Uterus (tissue), 4 donors: ENCODE measurements around the gene VWA3B. TPM values are rescaled to one million over a fixed set of nuclear protein-coding genes. Genes with fewer than 3 reads are reported as not detected.

ENCODE experiments used
- DNase-seq, 2 donors: peaks; one replicate each; pipeline ENCODE4 v3.0.0-alpha.2; 2019 to 2020
- H3K27ac ChIP-seq, 2 donors: fragments of 200-600 bp; sonication (generic); 1 replicate in 1 of 2; 2 replicates in 1 of 2; pipeline ENCODE4 v1.5.1; 2016 to 2018
- H3K27me3 ChIP-seq, 2 donors: fragments of 200-600 bp; sonication (generic); one replicate each; pipeline ENCODE4 v1.5.1; 2018 to 2019; ENCODE audit warnings: control low read depth in 1 of 2
- H3K36me3 ChIP-seq, 2 donors: fragments of 200-600 bp; sonication (generic); one replicate each; pipeline ENCODE4 v1.5.1; 2019; ENCODE audit warnings: control low read depth in 1 of 2
- H3K4me1 ChIP-seq, 2 donors: fragments of 200-600 bp; sonication (generic); one replicate each; pipeline ENCODE4 v1.5.1; 2018 to 2019; ENCODE audit warnings: control low read depth in 1 of 2
- H3K4me3 ChIP-seq, 2 donors: fragments of 200-600 bp; sonication (generic); 1 replicate in 1 of 2; 2 replicates in 1 of 2; pipeline ENCODE4 v1.5.1; 2018 to 2019; ENCODE audit warnings: mild to moderate bottlenecking in 1 of 2
- H3K9me3 ChIP-seq, 2 donors: fragments of 200-600 bp; sonication (generic); one replicate each; pipeline ENCODE4 v1.5.1; 2019; ENCODE audit warnings: control low read depth in 1 of 2
- CTCF ChIP-seq, 4 experiments: fragments of 200-600 bp in 2 of 4; fragments of 450-650 bp in 2 of 4; sonication (generic) in 2 of 4; IDR thresholded peaks; one replicate each; pipeline ENCODE4 v1.5.1; 2016 to 2019; ENCODE audit warnings: antibody characterized with exemption in 4 of 4, mild to moderate bottlenecking in 2 of 4, moderate library complexity in 1 of 4
- POLR2A ChIP-seq, 2 donors: fragments of 450-650 bp; IDR thresholded peaks; one replicate each; pipeline ENCODE4 v1.6.1; 2016; ENCODE audit warnings: antibody characterized with exemption in 2 of 2, mild to moderate bottlenecking in 1 of 2, moderate library complexity in 1 of 2
- intact Hi-C: fragments of 100-400 bp; cut with DNase I; formaldehyde crosslinking; loops from one replicate; pipeline ENCODE4 v1.15.1; 2023; ENCODE audit warnings: low total_unique reads
- total RNA-seq, 4 donors: library from RNA; depleted of rRNA in 3 of 4; stranded (reverse); fragments of >200 nt in 3 of 4; gene quantifications; one replicate each; pipeline versions ENCODE4 v1.1.0 to v1.2.4, GENCODE V29; 2014 to 2023
- donor health status: DM: yes; HTN: yes; CAD: no.

Gene VWA3B
- total RNA-seq, 4 donors from 2014 or later = 0.98 to 2.1 TPM; not detected in 2

GRCh38 chr2:98324181-98324580 is 237.2 kb downstream of the VWA3B start:
- intact Hi-C loops = no loop called here
- H3K4me1 ChIP-seq = no peaks in the 10 kb centered on the region
- no peaks in the 10 kb centered on the region for H3K9me3 ChIP-seq
- no peaks in the 10 kb centered on the region for H3K36me3 ChIP-seq
- no peak for DNase-seq
- H3K27ac ChIP-seq = no peak overlapping the region
- H3K27me3 ChIP-seq = no peaks in the 10 kb centered on the region
- no peak for TF ChIP-seq POLR2A (IDR thresholded peaks at IDR 0.05)
- no peak for TF ChIP-seq CTCF (IDR thresholded peaks at IDR 0.05)
- no peak overlapping the region for H3K4me3 ChIP-seq

GRCh38 chr2:98327776-98328175 is 240.8 kb downstream of the VWA3B start:
- Histone ChIP-seq H3K27me3 (no peaks in the 10 kb centered on the region), H3K4me1 (no peaks in the 10 kb centered on the region), H3K27ac (no peak overlapping the region), H3K36me3 (no peaks in the 10 kb centered on the region), H3K9me3 (no peaks in the 10 kb centered on the region), H3K4me3 (no peak overlapping the region)
- intact Hi-C loops = no loop called here
- no peak for DNase-seq
- no peak for TF ChIP-seq CTCF (IDR thresholded peaks at IDR 0.05)
- no peak for TF ChIP-seq POLR2A (IDR thresholded peaks at IDR 0.05)

- no peaks in the 10 kb centered on the region for H3K27me3 ChIP-seq
Observed at GRCh38 chr2:98329549-98329948, 242.6 kb downstream of the VWA3B start.

GRCh38 chr2:98332989-98333388 is 246.0 kb downstream of the VWA3B start:
- intact Hi-C loops = no loop called here
- Histone ChIP-seq H3K27me3 (no peaks in the 10 kb centered on the region), H3K9me3 (no peaks in the 10 kb centered on the region), H3K4me3 (no peak overlapping the region), H3K27ac (no peak overlapping the region), H3K36me3 (no peaks in the 10 kb centered on the region), H3K4me1 (no peaks in the 10 kb centered on the region)
- no peak for TF ChIP-seq CTCF (IDR thresholded peaks at IDR 0.05)
- no peak for TF ChIP-seq POLR2A (IDR thresholded peaks at IDR 0.05)
- DNase-seq = no peak

More at GRCh38 chr2:98329549-98329948, 242.6 kb downstream of the VWA3B start:
- Histone ChIP-seq H3K36me3 (no peaks in the 10 kb centered on the region), H3K9me3 (no peaks in the 10 kb centered on the region), H3K4me1 (no peaks in the 10 kb centered on the region), H3K27ac (no peak overlapping the region), H3K4me3 (no peak overlapping the region)
- intact Hi-C loops = no loop called here
- no peak for DNase-seq
- TF ChIP-seq POLR2A (IDR thresholded peaks at IDR 0.05) (no peak), CTCF (IDR thresholded peaks at IDR 0.05) (no peak)

GRCh38 chr2:98333922-98334321 is 247.0 kb downstream of the VWA3B start:
- Histone ChIP-seq H3K9me3 (no peaks in the 10 kb centered on the region), H3K27me3 (no peaks in the 10 kb centered on the region), H3K27ac (peak overlapping the region in 1 of 2 donors; percentile 46), H3K4me3 (no peak overlapping the region), H3K4me1 (no peaks in the 10 kb centered on the region), H3K36me3 (no peaks in the 10 kb centered on the region)
- intact Hi-C loops = no loop called here
- DNase-seq = no peak
- no peak for TF ChIP-seq POLR2A (IDR thresholded peaks at IDR 0.05)
- no peak for TF ChIP-seq CTCF (IDR thresholded peaks at IDR 0.05)
